ENCODE data around the gene PHF2. TPM values are rescaled to one million over a fixed set of nuclear protein-coding genes. Genes with fewer than 3 reads are reported as not detected.

PHF2 gene
- polyA plus RNA-seq, 1 of the 3 experiments (the other 2 are of a cell fraction): 11.2 TPM

- H3K27ac ChIP-seq (ENCODE audit: low read depth in 2 of 2, low read length in 1 of 2): no peak overlapping the region
- no peak for DNase-seq
- CTCF ChIA-PET: no interaction called here
- H3K79me2 ChIP-seq (ENCODE audit: insufficient read depth): no peaks in the 10 kb centered on the region
- TF ChIP-seq REST (IDR thresholded peaks at IDR 0.05; ENCODE audit: low read depth, low read length): no peak
- no peak for TF ChIP-seq PBX3 (IDR thresholded peaks at IDR 0.05)
- TF ChIP-seq RCOR1 (IDR thresholded peaks at IDR 0.05; ENCODE audit: low read length): no peak
- TF ChIP-seq GABPA (IDR thresholded peaks at IDR 0.05; ENCODE audit: low read depth): no peak
- TF ChIP-seq USF1 (IDR thresholded peaks at IDR 0.05; ENCODE audit: borderline replicate concordance, low read depth): no peak
- no peak for TF ChIP-seq ZBTB33 (IDR thresholded peaks at IDR 0.05; ENCODE audit: borderline replicate concordance, low read depth)
- TF ChIP-seq MAX (IDR thresholded peaks at IDR 0.05; ENCODE audit: low read depth): no peak
- TF ChIP-seq CTCF (IDR thresholded peaks at IDR 0.05): no peak
- TF ChIP-seq JUND (IDR thresholded peaks at IDR 0.05): no peak
- no peak for TF ChIP-seq EZH2phosphoT487 (IDR thresholded peaks at IDR 0.05; ENCODE audit: borderline replicate concordance, low read depth)
- no peak for TF ChIP-seq IRF3 (IDR thresholded peaks at IDR 0.05; ENCODE audit: low read depth, low read length)
- TF ChIP-seq MEF2A (IDR thresholded peaks at IDR 0.05; ENCODE audit: borderline replicate concordance, low read depth): no peak
- no peak for TF ChIP-seq TAF1 (IDR thresholded peaks at IDR 0.05; ENCODE audit: borderline replicate concordance, low read depth, low read length)
- TF ChIP-seq EP300 (IDR thresholded peaks at IDR 0.05; ENCODE audit: borderline replicate concordance in 1 of 2, low read depth in 1 of 2, low read length in 1 of 2): no peak
- no peak for TF ChIP-seq SMC3 (IDR thresholded peaks at IDR 0.05; ENCODE audit: low read depth, low read length)
- TF ChIP-seq USF2 (IDR thresholded peaks at IDR 0.05; ENCODE audit: borderline replicate concordance, low read depth, low read length): no peak
- TF ChIP-seq FOXM1 (IDR thresholded peaks at IDR 0.05; ENCODE audit: low read depth): no peak
- no peaks in the 10 kb centered on the region for H4K20me1 ChIP-seq (ENCODE audit: insufficient read depth)
- no peak overlapping the region for H3K9ac ChIP-seq
- no peaks in the 10 kb centered on the region for H3K9me2 ChIP-seq
- H2AFZ ChIP-seq (ENCODE audit: low read depth): no peak overlapping the region
- no peaks in the 10 kb centered on the region for H3F3A ChIP-seq (replicated peaks; ENCODE audit: insufficient read depth)
- POLR2A ChIA-PET: no interaction called here
- 92% methylated on average over 7 of the region's 13 CpGs for WGBS (ENCODE audit: low lambda C conversion rate)
- no peak overlapping the region for H3K4me2 ChIP-seq
- no peak overlapping the region for H3K4me3 ChIP-seq (ENCODE audit: low read depth in 2 of 2, low read length in 1 of 2)
- H3K9me3 ChIP-seq: no peaks in the 10 kb centered on the region
- no peaks in the 10 kb centered on the region for H3K27me3 ChIP-seq (ENCODE audit: insufficient read depth)
- H3K36me3 ChIP-seq (replicated peaks in 1 of 2; ENCODE audit: control insufficient read depth in 1 of 2, insufficient read depth in 2 of 2, low read length in 1 of 2): peaks cover 3 to 20% of the 10 kb centered on the region in 2 experiments
- no peaks in the 10 kb centered on the region for H3K4me1 ChIP-seq (ENCODE audit: control insufficient read depth in 1 of 2, insufficient read depth in 2 of 2, low read depth in 1 of 2, low read length in 1 of 2)
These were observed 72.5 kb downstream of the PHF2 start for GRCh38 chr9:93648836-93649235.

Measured in SK-N-SH (cell line).